Endothelial cell (in vitro differentiated cells): ENCODE measurements around the gene LSG1. TPM values are rescaled to one million over a fixed set of nuclear protein-coding genes. Genes with fewer than 3 reads are reported as not detected.

Experiments
- DNase-seq: peaks from one replicate; pipeline ENCODE4 v3.0.0; 2021; ENCODE audit warnings: low spot score
- H3K27ac Mint-ChIP-seq: one replicate; pipeline ENCODE4 v1.8.0; 2021; ENCODE audit warnings: mixed read lengths, inconsistent platforms; ENCODE audit not compliant: unreplicated experiment
- H3K27me3 Mint-ChIP-seq: one replicate; pipeline ENCODE4 v1.8.0; 2021; ENCODE audit warnings: mild to moderate bottlenecking, moderate library complexity, mixed read lengths, inconsistent platforms; ENCODE audit not compliant: unreplicated experiment
- H3K36me3 Mint-ChIP-seq: one replicate; pipeline ENCODE4 v1.8.0; 2021; ENCODE audit warnings: mild to moderate bottlenecking, low read depth, mixed read lengths, inconsistent platforms; ENCODE audit not compliant: unreplicated experiment
- H3K4me1 Mint-ChIP-seq: one replicate; pipeline ENCODE4 v1.8.0; 2021; ENCODE audit warnings: mild to moderate bottlenecking, mixed read lengths, inconsistent platforms; ENCODE audit not compliant: unreplicated experiment
- H3K4me3 Mint-ChIP-seq: one replicate; pipeline ENCODE4 v1.8.0; 2021; ENCODE audit warnings: mild to moderate bottlenecking, mixed read lengths, inconsistent platforms; ENCODE audit not compliant: unreplicated experiment
- H3K9me3 Mint-ChIP-seq: one replicate; pipeline ENCODE4 v1.8.0; 2021; ENCODE audit warnings: mixed read lengths, inconsistent platforms; ENCODE audit not compliant: unreplicated experiment
- total RNA-seq: library from RNA; stranded (reverse); fragmentation: NEBNext Ultra II Directional; extraction: Animal tissue kit (Norgen Biotek cat#: 25700); gene quantifications from one replicate; pipeline ENCODE4 v1.2.1, GENCODE V29; 2021; ENCODE audit not compliant: unreplicated experiment
- TF ChIP-seq, protein P1 (sequence below): fragments of 200-600 bp; sonication (generic); IDR thresholded peaks from one replicate; pipeline ENCODE4 v1.5.0; 2021; ENCODE audit warnings: antibody characterized with exemption; ENCODE audit not compliant: unreplicated experiment

LSG1 gene
- total RNA-seq, 1 donor from 2014 or later = 35.8 TPM

DNA sequence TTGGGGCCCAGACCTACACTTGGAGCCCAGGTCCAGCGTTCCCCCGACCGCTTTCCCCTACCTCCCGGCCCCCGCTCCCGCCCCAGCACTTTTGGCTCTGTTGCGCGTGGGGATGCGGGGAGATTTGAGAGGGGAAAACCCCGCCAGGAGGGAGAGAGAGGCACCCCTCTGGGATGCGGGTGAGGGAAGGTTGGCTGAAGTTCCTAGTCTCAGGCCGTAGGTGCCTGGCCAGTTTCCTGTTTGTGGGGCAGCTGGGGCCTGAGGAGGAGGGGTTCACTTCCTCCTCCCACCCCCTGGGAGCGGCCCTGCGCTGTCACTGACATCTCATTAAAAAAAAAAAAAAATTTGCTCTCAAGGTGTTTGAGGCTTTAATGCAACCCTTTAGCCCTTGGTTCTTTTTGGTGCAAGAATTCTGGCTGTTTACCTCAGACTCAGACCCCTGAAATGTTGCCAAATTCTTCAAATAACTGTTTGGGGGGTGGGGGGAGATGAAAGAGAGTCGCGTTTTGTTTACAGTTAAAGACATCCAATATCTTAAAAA lies 16.3 kb upstream of the LSG1 start:
- Mint-ChIP-seq H3K27ac (peak overlapping the region; percentile 58), H3K36me3 (peaks cover 11% of the 10 kb centered on the region), H3K27me3 (peaks cover 12% of the 10 kb centered on the region), H3K4me3 (peak overlapping the region; percentile 88), H3K9me3 (no peaks in the 10 kb centered on the region), H3K4me1 (peaks cover 30% of the 10 kb centered on the region)
- TF ChIP-seq, protein P1, sequence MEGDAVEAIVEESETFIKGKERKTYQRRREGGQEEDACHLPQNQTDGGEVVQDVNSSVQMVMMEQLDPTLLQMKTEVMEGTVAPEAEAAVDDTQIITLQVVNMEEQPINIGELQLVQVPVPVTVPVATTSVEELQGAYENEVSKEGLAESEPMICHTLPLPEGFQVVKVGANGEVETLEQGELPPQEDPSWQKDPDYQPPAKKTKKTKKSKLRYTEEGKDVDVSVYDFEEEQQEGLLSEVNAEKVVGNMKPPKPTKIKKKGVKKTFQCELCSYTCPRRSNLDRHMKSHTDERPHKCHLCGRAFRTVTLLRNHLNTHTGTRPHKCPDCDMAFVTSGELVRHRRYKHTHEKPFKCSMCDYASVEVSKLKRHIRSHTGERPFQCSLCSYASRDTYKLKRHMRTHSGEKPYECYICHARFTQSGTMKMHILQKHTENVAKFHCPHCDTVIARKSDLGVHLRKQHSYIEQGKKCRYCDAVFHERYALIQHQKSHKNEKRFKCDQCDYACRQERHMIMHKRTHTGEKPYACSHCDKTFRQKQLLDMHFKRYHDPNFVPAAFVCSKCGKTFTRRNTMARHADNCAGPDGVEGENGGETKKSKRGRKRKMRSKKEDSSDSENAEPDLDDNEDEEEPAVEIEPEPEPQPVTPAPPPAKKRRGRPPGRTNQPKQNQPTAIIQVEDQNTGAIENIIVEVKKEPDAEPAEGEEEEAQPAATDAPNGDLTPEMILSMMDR = no peak
- peak; percentile 51 for DNase-seq

DNA sequence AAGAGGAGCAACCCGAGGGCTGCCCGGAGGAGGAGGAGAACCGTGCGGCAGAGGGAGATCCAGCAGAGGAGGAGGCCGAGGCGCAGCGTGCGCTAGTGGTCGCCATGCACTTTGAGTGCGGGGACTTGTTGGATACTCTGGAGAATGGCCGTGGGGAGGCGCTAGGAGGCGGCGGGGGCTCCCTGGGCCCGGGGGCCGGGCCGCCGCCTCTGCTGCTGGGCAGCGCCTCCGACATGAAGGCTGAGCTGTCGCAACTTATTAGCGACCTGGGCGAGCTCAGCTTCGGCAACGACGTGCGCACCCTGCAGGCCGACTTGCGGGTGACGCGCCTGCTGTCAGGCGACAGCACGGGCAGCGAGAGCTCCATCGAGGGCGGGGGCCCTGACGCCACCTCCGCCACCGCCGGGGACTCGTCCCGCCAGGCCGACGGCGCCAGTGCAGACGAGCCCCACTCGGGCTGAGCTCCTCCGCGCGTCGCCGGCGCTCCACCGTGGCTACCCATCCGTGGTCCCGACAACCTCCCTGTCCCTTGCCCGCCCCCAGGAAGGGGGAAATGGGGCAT lies 15.7 kb upstream of the LSG1 start:
- TF ChIP-seq, protein P1 = peak; percentile 65
- H3K9me3 Mint-ChIP-seq = no peaks in the 10 kb centered on the region
- peak overlapping the region; percentile 42 for H3K27ac Mint-ChIP-seq
- peaks cover 9% of the 10 kb centered on the region for H3K27me3 Mint-ChIP-seq
- peak; percentile 74 for DNase-seq
- peak overlapping the region; percentile 93 for H3K4me3 Mint-ChIP-seq
- H3K36me3 Mint-ChIP-seq = peaks cover 11% of the 10 kb centered on the region
- peaks cover 32% of the 10 kb centered on the region for H3K4me1 Mint-ChIP-seq

DNA sequence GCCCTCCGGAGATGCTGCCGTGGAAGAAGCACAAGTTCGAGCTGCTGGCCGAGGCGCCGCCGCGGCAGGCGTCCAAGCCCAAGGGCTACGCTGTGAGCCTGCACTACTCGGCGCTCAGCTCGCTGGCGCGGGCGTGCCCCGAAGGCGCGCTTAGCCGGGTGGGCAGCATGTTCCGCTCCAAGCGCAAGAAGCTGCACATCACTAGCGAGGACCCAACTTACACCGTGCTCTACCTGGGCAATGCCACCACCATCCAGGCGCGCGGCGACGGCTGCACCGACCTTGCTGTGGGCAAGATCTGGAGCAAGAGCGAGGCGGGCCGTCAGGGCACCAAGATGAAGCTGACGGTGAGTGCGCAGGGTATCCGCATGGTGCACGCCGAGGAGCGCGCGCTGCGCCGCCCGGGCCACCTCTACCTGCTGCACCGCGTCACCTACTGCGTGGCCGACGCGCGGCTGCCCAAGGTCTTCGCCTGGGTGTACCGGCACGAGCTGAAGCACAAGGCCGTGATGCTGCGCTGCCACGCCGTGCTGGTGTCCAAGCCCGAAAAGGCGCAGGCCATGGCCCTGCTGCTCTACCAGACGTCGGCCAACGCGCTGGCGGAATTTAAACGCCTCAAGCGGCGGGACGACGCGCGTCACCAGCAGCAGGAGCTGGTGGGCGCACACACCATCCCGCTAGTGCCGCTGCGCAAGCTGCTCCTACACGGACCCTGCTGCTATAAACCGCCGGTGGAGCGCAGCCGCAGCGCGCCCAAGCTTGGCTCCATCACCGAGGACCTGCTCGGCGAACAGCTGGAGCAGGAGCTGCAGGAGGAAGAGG lies 15.0 kb upstream of the LSG1 start:
- DNase-seq = peak; percentile 25
- H3K36me3 Mint-ChIP-seq = peaks cover 11% of the 10 kb centered on the region
- H3K4me1 Mint-ChIP-seq = peaks cover 37% of the 10 kb centered on the region
- peak overlapping the region; percentile 42 for H3K27ac Mint-ChIP-seq
- peak overlapping the region; percentile 93 for H3K4me3 Mint-ChIP-seq
- TF ChIP-seq, protein P1 = no peak
- peaks cover 9% of the 10 kb centered on the region for H3K27me3 Mint-ChIP-seq
- H3K9me3 Mint-ChIP-seq = no peaks in the 10 kb centered on the region

DNA sequence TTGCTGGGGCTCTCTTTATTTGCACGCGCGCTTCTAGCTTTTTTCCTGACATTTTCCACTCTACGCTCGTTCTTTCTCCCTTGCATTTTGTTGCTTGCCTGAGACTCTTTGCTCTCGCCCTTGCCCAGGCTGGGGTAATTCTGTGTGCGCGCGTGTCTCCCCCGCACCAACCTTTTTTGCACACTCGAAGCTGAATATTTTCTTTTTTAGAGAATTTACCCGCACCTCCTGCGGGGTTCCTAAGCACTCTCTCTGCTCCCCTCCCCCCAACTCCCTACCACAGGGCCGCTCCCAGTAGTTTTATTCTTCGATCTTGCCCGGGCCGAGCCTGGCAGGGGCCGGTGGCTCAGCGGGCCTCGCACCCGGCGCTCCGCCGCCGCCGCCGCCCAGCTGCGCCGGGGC lies 14.4 kb upstream of the LSG1 start:
- Mint-ChIP-seq H3K27ac (peak overlapping the region; percentile 71), H3K4me1 (peaks cover 37% of the 10 kb centered on the region), H3K36me3 (peaks cover 11% of the 10 kb centered on the region), H3K9me3 (no peaks in the 10 kb centered on the region), H3K27me3 (peaks cover 9% of the 10 kb centered on the region), H3K4me3 (peak overlapping the region; percentile 99)
- TF ChIP-seq, protein P1 = no peak
- DNase-seq = no peak
